Brain pericyte (primary cell): ENCODE measurements around the gene PCSK6.

Source experiments
- DNase-seq: peaks from one replicate; pipeline ENCODE4 v3.0.0-alpha.2; 2012; ENCODE audit warnings: low read depth, low spot score

PCSK6 gene

DNA sequence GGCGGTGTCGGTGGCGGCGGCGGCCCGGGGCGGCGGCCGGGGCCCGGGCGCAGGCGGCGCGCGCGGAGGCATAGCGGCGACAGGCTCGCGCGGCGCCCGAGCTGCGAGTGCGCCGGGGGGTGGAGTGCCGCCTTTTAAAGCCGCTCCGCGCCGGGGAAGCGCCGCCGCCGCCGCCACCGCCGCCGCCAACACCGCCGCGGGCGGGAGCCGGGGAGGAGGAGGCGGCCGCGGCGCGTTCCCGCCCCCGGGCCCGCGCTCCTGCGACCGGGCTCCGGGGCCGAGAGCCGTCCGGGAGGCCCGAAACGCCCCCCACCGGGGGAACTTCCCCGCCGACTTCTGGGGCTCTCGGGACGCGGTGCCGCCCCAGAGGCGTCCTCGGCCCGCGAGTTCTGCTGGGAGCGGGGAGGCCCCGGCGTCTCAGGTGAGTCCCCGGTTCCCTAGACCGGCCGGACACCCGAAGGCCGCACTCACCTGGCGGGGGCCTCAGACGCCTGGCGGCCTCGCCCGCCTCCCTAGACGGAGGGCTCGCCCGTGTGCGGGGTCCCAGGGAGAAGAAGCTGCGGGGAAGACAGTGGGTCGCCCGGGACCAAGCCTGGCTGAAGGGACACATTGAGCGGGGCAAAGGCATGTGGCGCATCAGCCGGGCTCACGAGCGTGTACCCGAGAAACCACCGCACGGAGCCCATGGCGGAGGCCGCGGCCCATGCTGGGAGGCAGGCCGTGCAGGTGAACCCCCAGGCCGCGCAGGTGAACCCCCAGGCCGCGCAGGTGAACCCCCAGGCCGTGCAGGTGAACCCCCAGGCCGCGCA, at the start of gene PCSK6:
TSS of gene PCSK6 (minus strand) at position 109 of the 809 bp plus-strand sequence. CDS start at position 72, 37 bp downstream.
- no peak for DNase-seq

DNA sequence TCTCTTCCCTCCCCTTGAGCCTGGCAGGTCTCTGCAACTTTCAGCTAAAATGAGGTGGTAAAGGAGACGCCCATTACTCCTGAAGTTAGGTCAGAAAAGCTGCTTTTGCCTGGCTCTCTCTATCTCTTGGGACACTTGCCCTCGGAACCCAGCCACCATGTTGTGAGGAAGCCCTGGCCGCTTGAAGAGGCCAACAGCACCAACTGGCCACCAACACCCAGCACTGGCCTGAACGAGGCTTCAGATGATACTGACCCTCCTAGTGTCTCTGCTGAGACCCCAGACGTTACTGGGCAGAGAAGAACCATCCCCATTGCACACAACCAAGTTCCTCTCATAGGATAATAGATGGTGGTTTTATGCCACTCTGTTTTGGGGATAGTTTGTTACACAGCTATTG, 49.5 kb upstream of the PCSK6 start:
- no peak for DNase-seq

- DNase-seq: no peak
These were observed 48.7 kb upstream of the PCSK6 start for GRCh38 chr15:101538177-101538576.

DNA sequence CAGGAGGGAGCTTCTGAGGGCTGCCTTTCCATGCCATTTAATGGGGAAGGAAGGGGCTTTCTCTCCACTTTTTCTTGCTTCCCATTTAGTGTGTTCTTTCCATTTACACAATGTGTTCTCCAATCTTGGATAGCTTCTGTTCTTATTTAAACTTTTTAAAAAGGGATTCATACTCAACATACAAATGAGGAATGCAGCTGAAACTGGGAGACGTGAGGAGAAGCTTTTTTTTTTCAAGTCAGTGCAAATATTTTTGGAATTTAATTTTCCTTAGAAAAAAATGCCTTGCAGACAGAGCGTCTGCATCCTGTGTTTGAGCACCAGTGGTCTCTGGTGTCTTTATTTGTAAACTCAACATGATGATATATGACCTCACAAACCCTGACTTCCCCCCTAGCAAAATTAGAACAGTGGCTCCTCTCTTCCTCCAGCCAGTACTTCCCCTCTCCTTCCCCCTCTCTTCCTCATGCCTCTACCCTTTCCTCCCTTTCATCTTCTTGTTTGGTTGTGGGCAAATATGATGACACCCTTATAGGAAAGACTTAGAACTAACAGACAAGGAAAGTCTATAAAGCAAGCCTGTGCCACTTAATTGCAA, 48.1 kb upstream of the PCSK6 start:
- no peak for DNase-seq

GRCh38 chr15:101536875-101537405, 47.4 kb upstream of the PCSK6 start:
- DNase-seq: no peak

DNA sequence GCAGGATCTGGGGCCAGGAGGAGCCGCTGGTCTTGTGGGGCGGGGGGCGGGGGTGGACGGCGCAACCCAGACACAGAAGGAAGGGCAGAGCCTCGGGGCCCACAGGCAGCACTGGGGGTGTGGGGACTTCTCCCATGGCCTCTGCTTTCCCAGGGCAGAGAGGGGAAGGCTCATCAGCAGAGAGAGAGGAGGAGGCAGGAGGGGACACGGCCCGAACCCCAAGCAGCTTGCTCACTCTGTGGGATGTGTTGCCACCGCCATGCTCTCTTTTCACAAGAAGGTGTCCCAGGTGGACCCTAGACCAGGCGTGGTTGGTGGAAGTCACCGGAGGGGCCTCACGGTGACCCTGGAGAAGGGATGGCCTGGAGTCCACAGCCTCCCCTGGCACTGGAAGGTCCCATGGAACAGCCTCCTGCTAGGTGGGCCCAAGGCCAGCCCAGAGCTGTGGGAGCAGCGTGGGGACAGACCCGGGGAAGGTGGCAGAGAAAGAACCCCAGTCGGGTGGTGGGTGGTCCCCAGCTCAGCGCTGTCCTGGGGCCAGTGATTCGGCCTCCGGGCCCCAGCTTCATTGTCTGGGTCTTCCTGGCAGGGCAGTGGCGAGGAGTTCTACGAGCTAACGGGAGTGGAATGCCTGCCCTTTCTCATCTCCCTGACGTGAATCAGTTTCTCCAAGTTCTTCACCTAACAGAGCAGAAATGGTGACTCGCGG, 46.8 kb upstream of the PCSK6 start:
- no peak for DNase-seq

- no peak for DNase-seq
These were observed 45.8 kb upstream of the PCSK6 start for GRCh38 chr15:101535170-101535902.

DNA sequence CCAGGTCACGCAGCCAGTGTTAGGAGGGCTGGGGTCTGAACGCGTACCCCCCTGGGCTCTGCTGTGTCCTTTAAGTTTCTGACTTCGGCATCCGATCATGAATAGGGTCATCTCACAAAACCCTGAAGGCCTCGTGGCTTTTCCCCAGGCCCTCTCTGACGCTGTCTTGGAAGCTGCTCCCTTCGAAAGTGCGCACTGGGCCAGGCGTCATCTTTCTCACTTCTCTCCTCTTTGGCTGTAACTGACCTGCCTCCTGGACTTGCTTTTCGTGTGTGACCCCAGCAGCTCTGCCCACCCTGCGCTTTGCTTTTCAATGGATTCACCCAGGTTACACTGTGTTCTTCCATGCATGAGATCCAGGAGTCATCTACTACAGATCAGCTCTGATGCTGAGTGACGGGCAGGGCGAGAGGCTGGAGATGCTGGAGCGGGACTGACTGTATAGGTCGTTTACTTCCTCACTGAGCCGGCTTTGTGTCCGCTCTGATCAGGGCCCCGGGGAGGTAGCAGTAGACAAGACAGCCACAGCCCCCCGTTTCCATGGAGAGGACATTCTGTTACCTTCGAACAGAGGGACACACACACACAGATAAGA, 45.0 kb upstream of the PCSK6 start:
- DNase-seq: no peak

GRCh38 chr15:101533371-101534140, 44.0 kb upstream of the PCSK6 start:
- DNase-seq: no peak

DNA sequence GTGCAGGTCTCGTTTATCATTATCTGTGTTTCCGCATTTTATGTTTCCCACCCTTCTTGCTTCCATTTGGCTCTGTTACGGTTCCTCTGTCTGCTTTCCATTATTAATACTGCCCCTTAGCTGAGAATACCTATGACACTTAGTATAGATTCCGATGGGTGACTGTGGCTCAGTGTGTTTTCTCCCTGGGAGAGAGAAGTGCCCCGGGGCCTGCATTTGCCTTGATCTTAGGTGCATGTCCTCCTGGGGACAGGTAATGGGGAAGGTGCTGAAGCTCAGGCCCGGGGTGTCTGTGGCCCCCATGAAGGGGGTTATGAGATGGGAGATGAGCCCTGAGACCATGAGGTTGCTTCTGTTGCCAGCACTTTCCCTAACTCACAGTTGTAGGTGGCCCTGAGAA, 43.4 kb upstream of the PCSK6 start:
- DNase-seq: no peak

GRCh38 chr15:101531170-101531569, 41.7 kb upstream of the PCSK6 start:
- DNase-seq: no peak

DNA sequence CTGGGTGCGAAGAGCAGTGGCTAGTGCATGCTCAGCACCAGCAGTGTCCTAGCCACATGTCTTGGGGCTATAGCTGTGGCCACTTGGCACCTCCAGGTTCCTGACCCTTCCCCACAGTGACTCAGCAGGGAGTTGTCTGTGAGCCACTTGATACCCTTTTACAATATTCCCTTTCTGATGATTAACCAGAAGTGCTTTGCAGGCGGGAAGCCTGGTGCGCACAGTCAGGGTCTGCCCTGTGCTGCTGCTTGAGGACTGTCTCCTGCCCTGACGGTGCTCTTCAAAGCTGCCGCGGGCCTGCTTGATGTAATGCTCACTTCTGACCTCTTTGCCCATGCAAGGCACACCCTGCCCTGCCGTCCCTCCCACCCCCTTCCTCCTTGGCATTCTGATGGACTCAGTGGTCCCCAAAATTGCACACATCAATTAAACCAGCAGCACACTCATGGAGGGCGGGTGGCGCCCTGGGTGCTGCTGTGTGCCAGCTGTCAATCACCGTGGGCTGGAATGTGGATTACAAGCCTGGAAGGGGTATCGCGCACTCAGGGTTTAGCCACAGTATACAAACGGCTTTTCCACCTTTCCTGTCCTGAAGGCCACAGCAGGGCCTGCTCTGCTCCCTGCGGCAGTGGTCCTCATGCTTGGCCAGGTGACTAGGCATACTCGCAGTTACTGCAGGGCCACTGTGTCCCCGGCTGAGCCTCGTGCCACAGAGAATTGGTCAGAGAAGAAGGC, 40.9 kb upstream of the PCSK6 start:
- DNase-seq: no peak

DNA sequence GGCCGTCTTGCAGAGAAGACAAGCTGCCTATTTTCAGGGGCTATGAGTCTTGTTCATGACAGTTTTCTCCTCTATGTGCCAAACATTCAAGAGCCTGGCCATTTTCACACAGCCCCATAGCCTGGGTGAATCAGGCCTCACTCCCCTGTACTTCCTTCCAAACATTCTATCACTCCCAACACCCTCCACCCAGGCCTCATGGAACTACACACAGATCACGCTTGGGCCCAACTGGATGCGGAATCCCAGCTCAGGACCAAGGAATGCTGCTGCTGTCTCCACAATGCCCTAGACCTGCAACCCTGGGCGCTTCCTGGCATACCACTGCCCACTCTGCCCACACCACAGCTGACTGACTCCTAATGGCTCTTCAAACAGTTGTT, 39.4 kb upstream of the PCSK6 start:
- DNase-seq: no peak

GRCh38 chr15:101528108-101528916, 38.8 kb upstream of the PCSK6 start:
- DNase-seq: no peak

DNA sequence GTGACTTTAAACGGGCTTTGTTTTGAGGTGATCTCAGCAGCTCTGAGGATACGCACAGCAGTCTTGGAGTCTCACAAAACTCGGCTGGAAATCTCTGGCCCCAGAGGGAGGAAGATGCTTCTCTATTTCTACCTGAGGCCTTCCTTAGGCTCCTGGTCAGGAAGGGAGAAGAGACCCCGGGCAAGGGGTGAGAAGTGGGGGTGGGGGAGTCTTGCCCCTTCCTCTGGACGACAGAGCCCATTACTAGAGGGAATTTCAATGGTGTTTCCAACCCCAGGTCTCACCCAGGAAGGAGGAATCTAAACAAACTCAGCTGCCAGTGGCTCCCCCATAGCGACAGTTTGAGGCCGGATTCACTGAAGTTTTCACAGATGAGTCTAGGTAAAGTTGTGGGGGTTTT, 37.4 kb upstream of the PCSK6 start:
- DNase-seq: no peak

DNA sequence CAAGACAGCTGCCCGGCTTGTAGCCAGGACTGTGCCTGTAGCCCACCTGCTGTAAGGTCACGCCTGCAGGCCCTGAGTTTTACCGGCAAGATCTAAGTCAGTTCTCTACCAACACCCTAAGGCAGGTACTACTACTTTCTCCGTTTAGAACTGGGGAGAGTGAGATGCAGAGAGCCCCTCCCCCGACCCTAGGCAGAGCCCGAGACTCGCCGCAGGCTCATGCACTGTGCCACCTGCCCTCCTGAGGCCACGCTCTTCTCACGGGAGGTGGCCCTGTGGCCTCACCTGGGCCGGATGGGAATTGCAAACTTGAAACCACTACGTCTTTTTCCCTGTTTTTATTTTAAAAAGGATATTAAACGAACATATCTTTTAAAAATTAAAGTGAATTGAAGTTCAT, 36.9 kb upstream of the PCSK6 start:
- no peak for DNase-seq

DNA sequence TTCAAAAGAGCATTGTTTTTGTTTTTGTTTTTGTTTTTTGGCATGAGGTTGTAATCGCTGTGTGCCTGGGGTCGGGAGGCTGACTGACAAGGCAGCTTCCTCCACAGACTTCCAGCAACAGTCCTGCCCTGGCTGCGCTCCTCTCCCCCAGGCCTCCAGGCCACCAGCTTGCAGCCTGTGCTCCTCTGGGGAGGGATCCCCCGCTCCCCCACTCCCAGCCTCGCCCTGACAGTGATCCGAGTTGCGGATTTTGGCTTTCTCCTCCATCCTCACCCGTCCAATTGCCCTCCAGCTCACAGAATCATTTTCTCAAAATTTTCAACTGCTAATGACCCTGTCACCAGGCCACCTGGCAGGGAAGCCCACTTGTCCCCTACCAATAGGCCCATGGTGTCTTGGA, 36.5 kb upstream of the PCSK6 start:
- no peak for DNase-seq

DNA sequence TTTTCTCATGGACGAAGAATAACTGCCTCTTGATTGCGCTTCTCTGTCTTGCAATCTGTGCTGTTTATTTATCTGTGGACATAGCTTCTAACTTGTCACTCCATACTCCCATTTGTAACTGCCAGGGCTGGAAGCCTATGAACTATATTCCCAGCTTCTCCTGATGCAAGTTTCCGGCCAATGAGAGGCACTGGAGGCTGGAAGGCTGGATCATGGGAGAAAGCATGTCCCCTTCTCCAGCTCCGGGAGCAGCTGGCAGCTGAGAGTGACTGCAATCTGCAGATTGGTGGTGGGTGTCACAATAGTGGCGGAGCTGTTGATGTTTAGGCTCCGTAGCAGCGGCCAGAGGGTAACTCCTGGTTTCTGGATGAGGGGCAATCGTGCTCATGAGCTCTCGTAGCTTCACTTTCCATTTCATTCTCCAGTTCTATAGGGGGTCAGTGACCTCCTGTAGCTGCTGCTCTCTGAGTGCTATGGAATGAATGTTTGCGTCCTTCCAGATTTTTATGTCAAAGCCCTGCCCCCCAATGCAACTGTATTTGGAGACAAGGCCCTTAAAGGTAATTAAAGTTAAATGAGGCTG, 35.7 kb upstream of the PCSK6 start:
- DNase-seq: no peak

DNA sequence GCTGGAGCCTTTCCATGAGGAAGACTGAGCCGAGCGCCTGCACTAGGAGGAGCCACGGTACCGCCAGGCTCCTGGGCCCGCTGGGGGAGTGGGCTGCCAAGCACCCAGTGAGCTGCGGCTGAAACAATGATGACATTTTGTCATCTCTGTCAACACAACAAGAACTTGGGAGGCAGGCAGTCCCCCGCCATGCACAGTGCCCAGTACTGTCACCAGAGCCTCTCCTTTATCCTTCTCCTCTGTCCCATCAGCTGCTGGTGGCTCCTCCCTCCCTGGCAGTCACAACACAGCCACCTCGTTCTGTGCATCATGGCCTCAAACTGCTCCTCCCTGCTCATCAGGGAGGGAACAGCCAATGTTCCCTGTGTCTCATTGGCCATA, 34.0 kb upstream of the PCSK6 start:
- no peak for DNase-seq
